Muscle layer of duodenum (tissue), 2 donors: ENCODE measurements around the gene SLC25A11.

Experiments used
- H3K27ac ChIP-seq: one replicate; pipeline ENCODE4 v1.7.0; 2013; ENCODE audit warnings: mild to moderate bottlenecking, low read length
- H3K27me3 ChIP-seq: one replicate; pipeline ENCODE4 v1.7.0; 2013; ENCODE audit warnings: low read depth, mild to moderate bottlenecking, control low read depth, low read length
- H3K36me3 ChIP-seq, 2 donors: one replicate each; pipeline ENCODE4 v1.7.0; 2013; ENCODE audit warnings: low read length in 2 of 2, control low read depth in 1 of 2, mild to moderate bottlenecking in 1 of 2; ENCODE audit not compliant: insufficient read depth in 2 of 2, control insufficient read depth in 1 of 2
- H3K4me1 ChIP-seq, 2 donors: one replicate each; pipeline ENCODE4 v1.7.0; 2013; ENCODE audit warnings: low read length in 2 of 2, mild to moderate bottlenecking in 2 of 2, control low read depth in 1 of 2, moderate library complexity in 1 of 2; ENCODE audit not compliant: insufficient read depth in 2 of 2, control insufficient read depth in 1 of 2
- H3K4me3 ChIP-seq, 2 donors: one replicate each; pipeline ENCODE4 v1.7.0; 2013; ENCODE audit warnings: low read length in 2 of 2, low read depth in 1 of 2, mild to moderate bottlenecking in 1 of 2
- H3K9me3 ChIP-seq, 2 donors: one replicate each; pipeline ENCODE4 v1.7.0; 2013; ENCODE audit warnings: low read length in 2 of 2, control low read depth in 1 of 2, mild to moderate bottlenecking in 1 of 2; ENCODE audit not compliant: control insufficient read depth in 1 of 2
- donor health status: healthy.

Gene SLC25A11

DNA sequence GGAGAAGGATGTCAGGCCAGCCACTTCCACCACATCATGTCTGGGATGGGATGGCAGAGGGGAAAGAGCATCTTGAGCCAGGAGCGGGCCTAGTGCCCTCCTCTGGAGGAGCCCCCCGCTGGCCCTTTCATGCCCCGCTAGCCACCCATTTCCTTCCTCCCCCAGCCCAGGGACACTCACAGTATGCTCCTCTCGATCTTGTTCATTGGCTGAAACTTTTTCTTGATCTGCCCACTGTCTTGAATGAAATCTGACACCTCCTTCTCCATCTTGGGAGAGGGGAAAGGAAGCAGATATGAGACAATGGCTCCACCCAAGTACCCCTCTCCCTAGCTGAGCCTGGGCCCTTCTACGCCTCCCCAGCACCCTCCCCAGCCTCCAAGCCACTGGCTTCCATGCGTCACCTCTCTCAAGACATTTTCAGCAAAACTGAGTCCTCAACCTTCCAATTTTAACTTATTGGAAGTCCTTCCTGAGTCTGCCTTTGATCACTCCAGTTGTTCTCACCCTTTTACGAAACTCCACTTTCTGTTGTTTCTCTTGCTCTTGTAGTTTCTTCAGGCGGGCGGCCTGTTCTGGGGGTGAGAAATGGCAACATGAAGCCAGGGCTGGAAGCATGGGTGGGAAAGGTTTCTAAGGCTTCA lies 20.6 kb upstream of the SLC25A11 start:
- H3K4me3 ChIP-seq = no peak overlapping the region
- no peak overlapping the region for H3K27ac ChIP-seq
- H3K4me1 ChIP-seq = peaks cover 0 to 2% of the 10 kb centered on the region in 2 donors
- peaks cover 13 to 29% of the 10 kb centered on the region in 2 donors for H3K36me3 ChIP-seq
- no peaks in the 10 kb centered on the region for H3K9me3 ChIP-seq
- H3K27me3 ChIP-seq = no peaks in the 10 kb centered on the region

GRCh38 chr17:4959261-4959965 lies 19.6 kb upstream of the SLC25A11 start:
- H3K4me3 ChIP-seq = no peak overlapping the region
- no peaks in the 10 kb centered on the region for H3K9me3 ChIP-seq
- H3K4me1 ChIP-seq = no peaks in the 10 kb centered on the region
- H3K36me3 ChIP-seq = peaks cover 13 to 29% of the 10 kb centered on the region in 2 donors
- H3K27ac ChIP-seq = no peak overlapping the region
- no peaks in the 10 kb centered on the region for H3K27me3 ChIP-seq

- no peak overlapping the region for H3K27ac ChIP-seq
- no peak overlapping the region for H3K4me3 ChIP-seq
- H3K36me3 ChIP-seq = peaks cover 13 to 29% of the 10 kb centered on the region in 2 donors
- H3K27me3 ChIP-seq = no peaks in the 10 kb centered on the region
- H3K4me1 ChIP-seq = no peaks in the 10 kb centered on the region
- no peaks in the 10 kb centered on the region for H3K9me3 ChIP-seq
Measured at GRCh38 chr17:4958102-4958501, 18.3 kb upstream of the SLC25A11 start.

DNA sequence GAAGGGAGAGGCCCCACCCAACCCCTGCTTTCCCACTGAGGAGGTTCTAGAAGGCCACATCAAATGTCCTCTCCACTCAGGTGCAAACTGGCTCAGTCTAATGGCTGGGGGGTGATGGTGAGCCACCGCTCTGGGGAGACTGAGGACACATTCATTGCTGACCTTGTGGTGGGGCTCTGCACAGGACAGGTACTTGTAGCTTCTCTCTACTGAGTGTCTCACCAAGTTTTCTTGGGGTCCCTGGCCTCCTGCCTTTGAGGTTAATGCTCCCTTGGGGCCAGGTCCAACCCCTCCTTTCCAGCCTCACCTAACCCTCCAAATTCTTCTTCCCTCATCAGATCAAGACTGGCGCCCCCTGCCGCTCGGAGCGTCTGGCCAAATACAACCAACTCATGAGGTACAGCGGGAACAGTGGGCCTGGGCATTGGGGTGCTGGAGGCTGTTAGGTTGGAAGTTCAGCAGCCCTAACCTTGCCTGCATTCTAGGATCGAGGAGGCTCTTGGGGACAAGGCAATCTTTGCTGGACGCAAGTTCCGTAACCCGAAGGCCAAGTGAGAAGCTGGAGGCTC lies 16.7 kb upstream of the SLC25A11 start:
- Histone ChIP-seq H3K4me1 (no peaks in the 10 kb centered on the region), H3K9me3 (no peaks in the 10 kb centered on the region), H3K27ac (no peak overlapping the region), H3K36me3 (peaks cover 13 to 29% of the 10 kb centered on the region in 2 donors), H3K4me3 (no peak overlapping the region), H3K27me3 (no peaks in the 10 kb centered on the region)

DNA sequence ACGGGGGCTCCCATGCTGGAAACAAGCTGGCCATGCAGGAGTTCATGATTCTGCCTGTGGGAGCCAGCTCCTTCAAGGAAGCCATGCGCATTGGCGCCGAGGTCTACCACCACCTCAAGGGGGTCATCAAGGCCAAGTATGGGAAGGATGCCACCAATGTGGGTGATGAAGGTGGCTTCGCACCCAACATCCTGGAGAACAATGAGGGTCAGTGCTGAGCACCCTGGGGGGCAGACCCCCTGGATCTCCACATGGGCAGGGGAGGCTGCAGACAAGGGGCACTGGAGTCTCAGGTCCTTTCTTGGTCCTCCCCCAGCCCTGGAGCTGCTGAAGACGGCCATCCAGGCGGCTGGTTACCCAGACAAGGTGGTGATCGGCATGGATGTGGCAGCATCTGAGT lies 15.2 kb upstream of the SLC25A11 start:
- Histone ChIP-seq H3K4me3 (no peak overlapping the region), H3K9me3 (no peaks in the 10 kb centered on the region), H3K4me1 (peaks cover 11 to 14% of the 10 kb centered on the region in 2 donors), H3K27me3 (no peaks in the 10 kb centered on the region), H3K36me3 (peaks cover 4 to 20% of the 10 kb centered on the region in 2 donors), H3K27ac (no peak overlapping the region)

GRCh38 chr17:4953451-4953961 lies 13.7 kb upstream of the SLC25A11 start:
- Histone ChIP-seq H3K4me1 (peaks cover 11 to 15% of the 10 kb centered on the region in 2 donors), H3K27ac (no peak overlapping the region), H3K36me3 (peaks cover 0 to 6% of the 10 kb centered on the region in 2 donors), H3K27me3 (no peaks in the 10 kb centered on the region), H3K4me3 (no peak overlapping the region), H3K9me3 (no peaks in the 10 kb centered on the region)

- Histone ChIP-seq H3K4me3 (no peak overlapping the region), H3K27ac (no peak overlapping the region), H3K27me3 (no peaks in the 10 kb centered on the region), H3K4me1 (peaks cover 11 to 21% of the 10 kb centered on the region in 2 donors), H3K9me3 (no peaks in the 10 kb centered on the region), H3K36me3 (peaks cover under 1 to 5% of the 10 kb centered on the region in 2 donors)
Measured at GRCh38 chr17:4951486-4951885, 11.6 kb upstream of the SLC25A11 start.

DNA sequence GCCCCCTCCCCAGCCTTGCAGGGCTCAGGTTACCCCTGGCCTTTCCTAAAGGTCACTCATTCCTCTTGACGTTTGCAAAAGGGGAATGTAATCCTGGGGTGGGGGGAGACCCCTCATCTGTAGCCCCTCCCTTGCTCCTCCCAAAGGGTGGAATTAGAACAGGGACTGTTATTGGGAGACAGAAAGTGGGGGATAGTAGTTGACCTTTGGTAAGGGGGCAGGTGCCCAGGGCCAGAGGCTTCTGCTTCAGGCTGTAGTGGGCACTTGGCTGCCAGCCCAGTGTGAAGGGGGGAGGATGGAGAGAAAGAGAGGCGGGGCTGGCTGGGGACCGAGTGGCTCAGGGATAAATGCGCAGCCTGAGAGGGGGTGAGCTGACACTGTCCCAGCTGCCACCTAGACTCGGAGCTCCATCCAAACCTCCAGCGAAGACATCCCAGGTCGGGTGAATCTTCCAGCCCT lies 10.9 kb upstream of the SLC25A11 start, which contains the start of gene ENO3:
Gene ENO3 (plus strand): TSS at position 374 of the 459 bp plus-strand sequence. CDS start 711 bp downstream, outside the sequence.
- peak within 1 kb of the TSS; percentile 44 to 97 for H3K4me3 ChIP-seq
- H3K36me3 ChIP-seq = peaks cover 5 to 10% of the 10 kb centered on the region in 2 donors
- peak within 1 kb of the TSS; percentile 79 for H3K27ac ChIP-seq
- H3K9me3 ChIP-seq = no peaks in the 10 kb centered on the region
- H3K4me1 ChIP-seq = peaks cover 16 to 28% of the 10 kb centered on the region in 2 donors
- no peaks in the 10 kb centered on the region for H3K27me3 ChIP-seq

GRCh38 chr17:4950075-4950745 lies 10.4 kb upstream of the SLC25A11 start:
- no peaks in the 10 kb centered on the region for H3K9me3 ChIP-seq
- no peaks in the 10 kb centered on the region for H3K27me3 ChIP-seq
- H3K4me1 ChIP-seq = peaks cover 21 to 33% of the 10 kb centered on the region in 2 donors
- peaks cover 11 to 15% of the 10 kb centered on the region in 2 donors for H3K36me3 ChIP-seq
- peak overlapping the region; percentile 79 for H3K27ac ChIP-seq
- H3K4me3 ChIP-seq = peak overlapping the region; percentile 44 to 97

- H3K27ac ChIP-seq = peak overlapping the region; percentile 92
Measured at GRCh38 chr17:4949321-4950074, 9.7 kb upstream of the SLC25A11 start.

More at GRCh38 chr17:4949321-4950074, 9.7 kb upstream of the SLC25A11 start:
- H3K36me3 ChIP-seq = peaks cover 18 to 22% of the 10 kb centered on the region in 2 donors
- no peaks in the 10 kb centered on the region for H3K9me3 ChIP-seq
- H3K4me1 ChIP-seq = peaks cover 28 to 40% of the 10 kb centered on the region in 2 donors
- no peaks in the 10 kb centered on the region for H3K27me3 ChIP-seq
- H3K4me3 ChIP-seq = peak overlapping the region; percentile 67 to 97
